ENCODE measurements around the gene NR6A1.

The NR6A1 gene

DNA sequence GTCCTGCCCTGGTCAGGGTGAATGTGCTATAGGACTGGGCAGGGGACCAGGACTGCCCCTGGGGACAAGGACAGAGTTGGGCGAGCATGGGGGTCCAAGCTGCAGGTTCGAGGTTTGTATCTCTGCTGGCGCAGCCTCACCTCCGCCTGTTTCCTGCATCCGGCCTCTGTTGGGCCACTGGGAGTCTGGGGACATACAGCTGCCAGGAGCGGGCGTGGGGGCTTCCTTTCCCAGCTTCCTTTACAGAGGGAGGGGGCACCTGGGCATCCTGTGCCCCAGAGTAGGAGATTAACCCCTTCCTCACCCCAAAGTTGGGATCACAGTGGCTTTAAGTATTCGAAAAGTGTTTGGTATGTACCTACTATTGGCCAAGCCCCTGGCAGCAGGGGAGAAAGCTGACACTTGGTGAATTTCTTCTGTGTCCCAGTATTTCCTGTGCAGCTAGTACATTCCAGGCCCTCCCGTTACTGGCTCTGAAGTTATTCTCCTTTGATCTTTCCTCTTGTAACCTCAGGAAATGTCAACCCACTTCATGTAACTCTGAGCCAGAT is 24.8 kb upstream of the NR6A1 start:
- DNase-seq (ENCODE audit: low read depth): no peak

DNA sequence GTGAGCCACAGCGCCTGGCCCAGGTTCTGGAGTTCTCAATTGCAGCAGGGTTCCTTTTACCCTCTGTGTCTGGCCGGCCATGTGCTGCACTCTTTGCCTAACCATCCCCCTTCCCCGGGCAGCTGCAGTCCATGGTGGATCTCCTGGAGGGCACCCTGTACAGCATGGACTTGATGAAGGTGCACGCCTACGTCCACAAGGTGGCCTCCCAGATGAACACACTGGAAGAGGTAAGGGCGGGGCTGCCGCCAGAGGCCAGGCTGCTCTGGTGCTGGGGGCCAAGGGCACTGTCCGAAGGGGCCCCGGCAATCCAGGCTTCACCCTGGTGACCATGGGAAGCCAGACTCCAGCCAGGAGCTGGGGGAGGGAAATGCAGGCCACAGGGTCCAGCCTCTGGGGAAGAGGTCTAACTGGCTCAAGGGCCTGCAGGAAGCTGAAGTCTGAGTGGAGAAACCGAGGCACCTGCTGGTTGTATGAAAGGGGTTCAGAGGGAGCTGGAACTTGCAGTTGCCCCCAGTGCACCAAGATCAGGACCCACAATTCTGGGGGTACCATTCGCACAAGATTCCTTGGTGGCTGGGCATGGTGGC is 23.9 kb upstream of the NR6A1 start:
- no peak for DNase-seq (ENCODE audit: low read depth)

GRCh38 chr9:124793015-124793541 is 22.0 kb upstream of the NR6A1 start:
- no peak for DNase-seq (ENCODE audit: low read depth)

DNA sequence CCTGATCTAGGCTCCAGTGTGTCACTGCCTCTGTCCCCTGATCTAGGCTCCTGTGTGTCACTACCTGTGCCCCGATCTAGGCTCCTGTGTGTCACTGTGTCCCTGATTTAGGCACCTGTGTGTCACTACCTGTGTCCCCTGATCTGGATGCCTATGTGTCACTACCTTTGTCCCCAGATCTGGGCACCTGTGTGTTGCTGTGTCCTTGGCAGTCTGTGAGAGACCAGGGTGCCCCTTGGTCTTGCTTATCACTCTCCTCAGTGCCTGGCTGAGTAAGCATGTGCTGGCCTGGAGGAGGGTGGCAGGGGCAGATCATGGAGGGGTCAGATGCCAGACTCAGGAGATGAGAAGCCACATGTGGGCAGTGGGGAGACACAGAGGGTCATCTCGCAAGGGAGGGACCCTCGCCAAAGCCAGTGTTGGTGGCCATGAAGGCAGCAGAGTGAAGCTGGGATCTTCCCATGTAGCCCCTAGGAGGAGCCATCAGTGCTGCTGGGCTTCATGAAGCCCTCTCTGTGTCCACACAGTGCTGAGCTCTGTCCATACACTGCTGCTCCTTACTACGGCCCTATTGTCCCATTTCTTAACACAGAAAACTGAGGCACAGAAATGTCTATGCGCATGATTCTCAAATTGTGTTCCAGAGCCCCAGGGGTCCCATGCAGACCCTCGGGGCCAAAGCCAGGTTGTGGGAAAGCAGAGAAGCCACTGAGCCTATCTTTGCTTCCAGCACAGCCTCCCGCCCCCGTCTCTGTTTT is 21.3 kb upstream of the NR6A1 start:
- no peak for DNase-seq (ENCODE audit: low read depth)

- DNase-seq (ENCODE audit: low read depth): no peak
Observed at GRCh38 chr9:124790801-124791505, 19.8 kb upstream of the NR6A1 start.

DNA sequence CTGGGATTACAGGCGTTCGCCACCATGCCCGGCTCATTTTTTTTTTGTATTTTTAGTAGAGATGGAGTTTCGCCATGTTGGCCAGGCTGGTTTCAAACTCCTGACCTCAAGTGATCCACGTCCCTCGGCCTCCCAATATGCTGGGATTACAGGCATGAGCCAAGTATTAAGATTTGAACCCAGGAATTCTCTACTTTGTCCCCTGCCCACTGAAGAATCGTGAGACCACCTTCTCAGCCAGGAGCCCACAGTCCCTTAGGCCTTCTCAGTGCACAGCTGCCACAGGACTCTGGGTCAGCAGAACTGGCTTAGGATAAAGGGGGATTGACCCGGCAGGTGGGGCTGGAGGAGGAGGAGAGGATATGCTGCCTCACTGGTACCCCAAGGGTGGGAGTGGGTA is 19.2 kb upstream of the NR6A1 start:
- DNase-seq (ENCODE audit: low read depth): no peak

GRCh38 chr9:124789531-124789930 is 18.4 kb upstream of the NR6A1 start:
- no peak for DNase-seq (ENCODE audit: low read depth)

DNA sequence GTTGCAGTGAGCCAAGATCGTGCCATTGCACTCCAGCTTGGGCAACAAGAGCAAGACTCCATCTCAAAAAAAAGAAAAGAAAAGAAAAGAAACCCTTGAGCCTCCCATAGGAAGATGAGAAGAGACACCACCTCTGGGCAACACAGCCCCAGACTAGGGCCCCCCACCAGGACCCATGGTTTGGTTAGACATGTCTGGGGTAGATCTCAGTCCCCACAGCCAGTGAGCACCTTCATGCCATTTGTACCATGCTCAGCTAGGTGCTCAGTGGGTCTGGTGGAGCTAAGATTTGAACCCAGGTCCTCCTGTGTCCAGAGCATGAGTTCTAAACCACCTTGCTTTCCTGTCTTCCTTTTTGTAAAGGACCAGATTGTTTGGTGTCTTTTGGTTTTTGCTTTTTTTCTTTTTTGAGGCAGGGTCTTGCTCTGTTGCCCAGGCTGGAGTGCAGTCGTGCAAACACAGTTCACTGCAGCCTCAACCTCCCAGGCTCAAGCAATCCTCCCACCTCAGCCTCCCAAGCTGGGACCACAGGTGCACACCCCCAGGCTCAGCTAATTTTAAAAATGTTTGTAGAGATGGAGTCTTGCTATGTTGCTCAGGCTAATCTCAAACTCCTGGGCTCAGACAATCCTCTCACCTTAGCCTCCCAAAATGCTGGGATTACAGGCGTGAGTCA is 17.6 kb upstream of the NR6A1 start:
- no peak for DNase-seq (ENCODE audit: low read depth)

GRCh38 chr9:124786881-124787573 is 15.9 kb upstream of the NR6A1 start:
- DNase-seq (ENCODE audit: low read depth): no peak

DNA sequence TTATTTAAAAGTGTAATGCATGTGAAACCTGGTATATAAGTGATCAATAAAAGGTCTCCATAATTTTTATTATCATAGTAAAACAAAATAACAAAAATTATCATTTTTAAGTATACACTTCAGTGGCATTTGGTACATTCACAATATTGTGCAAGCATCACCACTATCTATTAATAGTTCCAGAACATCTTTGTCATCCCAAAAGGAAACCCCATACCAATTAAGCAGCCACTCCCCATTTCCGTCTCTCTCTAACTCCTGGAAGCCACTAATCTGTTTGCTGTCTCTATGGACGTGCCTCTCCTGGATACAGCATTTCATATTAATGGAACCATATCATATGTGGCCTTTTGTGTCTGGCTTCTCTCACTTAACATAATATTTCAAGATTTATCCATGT is 13.4 kb upstream of the NR6A1 start:
- no peak for DNase-seq (ENCODE audit: low read depth)

- DNase-seq (ENCODE audit: low read depth): no peak
Observed at GRCh38 chr9:124783830-124784229, 12.7 kb upstream of the NR6A1 start.

DNA sequence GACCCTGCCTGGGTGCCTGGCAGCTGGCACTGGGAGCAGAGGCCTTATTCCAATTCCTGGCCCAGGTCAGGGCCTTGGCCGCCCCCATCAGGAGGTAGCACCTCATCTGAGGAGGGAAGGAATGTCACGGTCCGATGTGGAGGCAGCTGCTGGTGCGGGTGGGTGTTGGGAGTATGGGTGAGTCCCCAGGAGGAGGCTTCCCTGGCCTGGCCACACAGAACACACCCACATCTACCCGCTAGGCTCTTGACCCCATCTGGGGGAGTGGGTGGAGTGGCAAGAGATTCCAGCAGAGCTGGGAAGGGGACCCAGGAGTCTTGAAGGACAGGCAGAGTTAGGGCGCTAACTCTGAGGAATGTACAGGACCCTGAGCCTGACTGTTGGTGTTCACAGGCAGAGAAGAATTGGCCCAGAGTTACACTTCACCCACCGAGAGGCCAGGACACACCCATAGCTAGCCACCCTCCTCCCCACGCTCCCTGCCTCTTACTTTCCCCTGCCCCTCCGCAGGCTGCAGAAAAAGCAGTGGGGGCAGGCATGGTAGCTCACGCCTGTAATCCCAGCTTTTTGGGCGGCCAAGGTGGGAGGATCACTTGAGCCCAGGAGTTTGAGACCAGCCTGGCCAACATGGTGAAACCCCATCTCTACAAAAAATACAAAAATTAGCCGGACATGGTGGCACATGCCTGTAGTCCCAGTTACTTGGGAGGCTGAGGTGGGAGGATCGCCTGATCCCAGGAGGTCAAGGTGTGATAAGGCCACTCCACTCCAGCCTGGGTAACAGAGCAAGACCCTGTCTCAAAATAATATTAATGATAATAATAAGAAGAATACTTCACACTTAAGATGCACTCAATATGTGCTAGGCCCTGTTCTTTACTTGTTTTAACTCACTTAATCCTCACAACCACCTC is 11.8 kb upstream of the NR6A1 start:
- no peak for DNase-seq (ENCODE audit: low read depth)

DNA sequence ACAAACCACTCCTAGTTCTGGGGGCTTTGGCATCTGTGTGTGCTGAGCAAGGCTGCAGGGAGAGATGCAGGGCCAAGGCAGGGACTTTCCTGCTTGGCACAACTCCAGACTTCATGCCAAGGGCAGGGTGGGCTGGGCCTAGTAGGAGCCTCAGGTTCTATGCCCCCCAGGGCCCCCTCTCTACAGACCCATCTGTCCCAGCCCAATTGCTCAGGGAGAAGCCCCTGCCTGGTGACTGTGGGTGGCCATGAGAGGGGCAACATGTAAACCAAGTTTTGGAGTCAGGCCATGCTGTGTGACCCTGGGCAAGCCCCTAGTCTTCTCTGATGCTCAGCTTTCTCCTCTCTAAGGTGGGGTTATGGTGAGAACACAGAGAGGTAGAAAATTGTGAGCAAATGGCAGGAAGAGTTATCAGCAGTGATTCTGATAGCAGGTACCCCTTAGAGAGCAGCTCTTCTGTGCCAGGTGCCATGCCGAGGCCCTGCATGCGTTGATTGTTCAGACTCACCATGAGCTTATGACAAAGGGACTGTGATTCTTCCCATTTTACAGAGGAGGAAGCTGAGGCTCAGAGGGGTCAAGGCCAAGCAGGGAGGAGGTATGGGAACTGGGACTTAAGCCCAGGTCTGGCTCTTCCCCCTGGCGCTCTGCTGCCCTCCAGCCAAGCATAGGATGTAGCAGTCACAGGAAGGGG is 11.0 kb upstream of the NR6A1 start:
- DNase-seq (ENCODE audit: low read depth): no peak

GRCh38 chr9:124780757-124781151 is 9.6 kb upstream of the NR6A1 start:
- no peak for DNase-seq (ENCODE audit: low read depth)

DNA sequence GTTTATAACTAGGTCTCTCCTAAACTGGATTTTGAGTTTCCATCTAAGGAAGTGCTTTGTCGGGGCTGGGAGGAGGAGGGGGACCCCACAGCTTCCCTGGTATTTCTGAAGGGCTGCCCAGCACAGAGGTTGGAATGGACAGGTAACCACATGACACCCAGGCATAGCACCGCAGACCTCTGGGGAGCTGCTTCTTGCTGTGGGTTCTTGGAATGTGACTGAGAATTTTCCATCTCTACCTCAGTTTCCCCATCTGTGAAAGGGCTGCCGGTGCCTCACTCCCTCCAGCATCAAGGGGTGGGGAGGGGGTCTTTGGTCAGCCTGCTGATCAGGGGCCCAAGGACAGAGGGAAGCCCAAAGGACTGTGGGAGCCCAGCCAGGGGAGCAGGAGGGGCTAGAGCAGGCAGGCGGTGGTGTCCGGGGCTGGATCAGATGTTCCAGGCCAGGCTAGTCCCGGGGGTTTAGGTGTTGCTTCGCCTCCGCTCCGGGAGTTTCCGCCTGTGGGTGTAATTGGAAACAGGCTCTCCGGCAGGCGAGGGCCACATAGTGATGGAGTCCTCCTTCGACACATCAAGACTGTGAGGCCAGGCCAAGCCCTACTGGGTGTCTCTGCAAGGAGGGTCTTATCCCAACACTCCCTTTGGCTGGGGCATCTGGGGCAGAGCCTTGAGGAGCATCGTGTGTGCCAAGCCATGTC is 9.1 kb upstream of the NR6A1 start:
- DNase-seq (ENCODE audit: low read depth): no peak

DNA sequence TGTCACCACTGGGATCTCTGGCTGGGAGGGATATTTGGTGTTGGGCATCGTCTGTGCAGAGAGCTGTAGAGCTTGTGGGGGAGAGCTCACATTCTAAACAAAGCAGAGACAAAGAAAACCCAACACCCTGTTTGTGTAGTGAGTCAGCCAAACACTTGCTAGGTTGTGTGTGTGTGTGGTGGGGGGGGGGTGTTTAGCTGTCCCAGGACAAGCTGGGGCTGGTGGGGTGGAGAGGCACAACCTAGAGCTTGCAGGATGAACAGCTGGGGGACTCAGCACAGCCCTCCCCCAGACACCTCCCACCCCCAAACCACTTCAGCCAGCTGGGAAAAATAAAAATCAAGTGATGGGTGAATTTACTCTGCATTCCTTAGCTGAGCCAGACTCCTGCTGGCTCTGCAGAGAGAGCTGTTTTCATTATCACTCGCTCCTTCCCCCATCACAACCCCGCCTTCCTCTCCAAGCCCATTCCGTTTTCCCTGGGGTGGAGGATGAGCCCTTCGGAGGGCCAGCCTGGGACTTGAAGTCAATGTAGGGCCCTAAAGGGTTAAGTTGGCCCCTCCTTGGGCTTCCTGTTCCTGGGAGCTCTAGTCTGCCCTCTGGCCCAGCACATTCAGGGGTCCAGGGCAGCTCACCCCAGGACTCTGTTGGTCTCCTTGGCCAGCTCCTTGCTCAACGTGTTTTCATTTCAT is 8.4 kb upstream of the NR6A1 start:
- peak; percentile 58 for DNase-seq (ENCODE audit: low read depth)

DNA sequence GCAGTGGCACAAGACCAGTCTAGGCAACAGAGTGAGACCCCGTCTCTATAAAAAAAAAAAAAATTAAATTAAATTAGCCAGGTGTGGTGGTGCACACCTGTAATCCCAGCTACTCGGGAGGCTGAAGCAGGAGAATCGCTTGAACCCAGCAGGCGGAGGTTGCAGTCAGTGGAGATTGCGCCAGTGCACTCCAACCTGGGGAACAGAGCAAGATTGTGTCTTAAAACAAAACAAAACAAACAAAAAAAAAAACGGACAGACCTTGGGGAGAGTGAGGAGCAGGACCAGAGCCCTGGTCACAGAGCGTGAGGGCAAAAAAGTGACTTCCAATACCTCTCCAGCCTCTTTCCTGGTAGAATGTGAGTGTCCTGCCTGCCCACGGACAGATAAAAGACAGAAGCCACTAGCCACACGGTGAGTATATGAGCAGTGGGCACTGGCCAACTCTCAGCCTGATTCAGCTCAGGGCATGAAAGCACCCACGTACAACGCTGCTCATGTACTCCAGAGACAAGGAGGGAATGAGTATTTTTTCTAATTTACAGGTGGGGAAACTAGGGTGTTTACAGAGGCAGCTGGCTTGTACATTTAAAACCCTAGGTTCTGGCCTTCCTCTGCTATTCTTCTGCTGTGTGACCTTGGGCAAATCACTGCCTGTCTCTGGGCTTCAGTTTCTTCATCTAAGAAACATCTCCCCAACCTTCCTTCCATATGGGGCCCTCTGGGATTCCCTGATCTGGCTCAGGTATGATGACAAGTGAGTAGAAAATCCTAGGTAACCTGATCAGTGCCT is 7.7 kb upstream of the NR6A1 start:
- no peak for DNase-seq (ENCODE audit: low read depth)

Data from HS-27A (cell line).